Osteocyte (in vitro differentiated cells): ENCODE data around the gene CORT. TPM values are rescaled to one million over a fixed set of nuclear protein-coding genes. Genes with fewer than 3 reads are reported as not detected.
A peak's percentile ranks its signal among the peaks of the same experiment; 100 is the strongest.

Source experiments
- DNase-seq: peaks from one replicate; pipeline ENCODE4 v3.0.0; 2021; ENCODE audit warnings: mixed read lengths; ENCODE audit not compliant: unreplicated experiment; ENCODE audit errors: extremely low spot score
- H3K27ac Mint-ChIP-seq: one replicate; pipeline ENCODE4 v1.8.0; 2021; ENCODE audit warnings: mild to moderate bottlenecking, mixed read lengths; ENCODE audit not compliant: unreplicated experiment
- H3K27me3 Mint-ChIP-seq: one replicate; pipeline ENCODE4 v1.8.0; 2021; ENCODE audit warnings: mixed read lengths; ENCODE audit not compliant: unreplicated experiment
- H3K36me3 Mint-ChIP-seq: one replicate; pipeline ENCODE4 v1.8.0; 2021; ENCODE audit warnings: mixed read lengths; ENCODE audit not compliant: unreplicated experiment
- H3K4me1 Mint-ChIP-seq: one replicate; pipeline ENCODE4 v1.8.0; 2021; ENCODE audit warnings: mixed read lengths; ENCODE audit not compliant: unreplicated experiment
- H3K4me3 Mint-ChIP-seq: one replicate; pipeline ENCODE4 v1.8.0; 2021; ENCODE audit warnings: mild to moderate bottlenecking, moderate library complexity, mixed read lengths; ENCODE audit not compliant: unreplicated experiment
- H3K9me3 Mint-ChIP-seq: one replicate; pipeline ENCODE4 v1.8.0; 2021; ENCODE audit warnings: mixed read lengths; ENCODE audit not compliant: unreplicated experiment
- total RNA-seq: library from RNA; stranded (reverse); gene quantifications from 2 replicates; pipeline ENCODE4 v1.2.1, GENCODE V29; 2021
- TF ChIP-seq, protein P1 (sequence below): fragments of 200-600 bp; sonication (generic); IDR thresholded peaks from 2 replicates; pipeline ENCODE4 v1.5.0; 2021; ENCODE audit warnings: antibody characterized with exemption, mild to moderate bottlenecking, moderate library complexity

Gene CORT
- total RNA-seq, 1 donor from 2014 or later, result 0.40 TPM

DNA sequence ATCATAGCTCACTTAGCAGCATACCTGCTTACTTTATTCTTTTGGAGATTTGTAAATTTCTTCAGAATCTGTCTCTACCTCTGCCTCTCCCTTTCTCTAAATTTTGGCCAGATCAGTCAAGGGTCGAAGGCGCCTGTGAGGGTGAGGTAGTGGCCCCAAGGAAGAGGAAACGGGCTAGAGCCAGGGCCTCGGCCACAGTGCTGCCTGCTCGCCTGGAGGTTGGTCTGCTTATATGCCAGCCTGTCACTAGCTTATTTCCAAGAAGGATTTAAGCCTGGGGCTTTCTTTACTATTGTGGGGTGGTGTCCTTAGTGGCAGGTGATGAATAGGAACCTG, 44.6 kb downstream of the CORT start:
- H3K4me1 Mint-ChIP-seq, result peaks cover 21% of the 10 kb centered on the region
- H3K27ac Mint-ChIP-seq, result no peak overlapping the region
- no peaks in the 10 kb centered on the region for H3K9me3 Mint-ChIP-seq
- H3K27me3 Mint-ChIP-seq, result no peaks in the 10 kb centered on the region
- TF ChIP-seq, protein P1, sequence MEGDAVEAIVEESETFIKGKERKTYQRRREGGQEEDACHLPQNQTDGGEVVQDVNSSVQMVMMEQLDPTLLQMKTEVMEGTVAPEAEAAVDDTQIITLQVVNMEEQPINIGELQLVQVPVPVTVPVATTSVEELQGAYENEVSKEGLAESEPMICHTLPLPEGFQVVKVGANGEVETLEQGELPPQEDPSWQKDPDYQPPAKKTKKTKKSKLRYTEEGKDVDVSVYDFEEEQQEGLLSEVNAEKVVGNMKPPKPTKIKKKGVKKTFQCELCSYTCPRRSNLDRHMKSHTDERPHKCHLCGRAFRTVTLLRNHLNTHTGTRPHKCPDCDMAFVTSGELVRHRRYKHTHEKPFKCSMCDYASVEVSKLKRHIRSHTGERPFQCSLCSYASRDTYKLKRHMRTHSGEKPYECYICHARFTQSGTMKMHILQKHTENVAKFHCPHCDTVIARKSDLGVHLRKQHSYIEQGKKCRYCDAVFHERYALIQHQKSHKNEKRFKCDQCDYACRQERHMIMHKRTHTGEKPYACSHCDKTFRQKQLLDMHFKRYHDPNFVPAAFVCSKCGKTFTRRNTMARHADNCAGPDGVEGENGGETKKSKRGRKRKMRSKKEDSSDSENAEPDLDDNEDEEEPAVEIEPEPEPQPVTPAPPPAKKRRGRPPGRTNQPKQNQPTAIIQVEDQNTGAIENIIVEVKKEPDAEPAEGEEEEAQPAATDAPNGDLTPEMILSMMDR, result no peak
- peaks cover under 1% of the 10 kb centered on the region for H3K36me3 Mint-ChIP-seq
- DNase-seq, result no peak
- no peak overlapping the region for H3K4me3 Mint-ChIP-seq

DNA sequence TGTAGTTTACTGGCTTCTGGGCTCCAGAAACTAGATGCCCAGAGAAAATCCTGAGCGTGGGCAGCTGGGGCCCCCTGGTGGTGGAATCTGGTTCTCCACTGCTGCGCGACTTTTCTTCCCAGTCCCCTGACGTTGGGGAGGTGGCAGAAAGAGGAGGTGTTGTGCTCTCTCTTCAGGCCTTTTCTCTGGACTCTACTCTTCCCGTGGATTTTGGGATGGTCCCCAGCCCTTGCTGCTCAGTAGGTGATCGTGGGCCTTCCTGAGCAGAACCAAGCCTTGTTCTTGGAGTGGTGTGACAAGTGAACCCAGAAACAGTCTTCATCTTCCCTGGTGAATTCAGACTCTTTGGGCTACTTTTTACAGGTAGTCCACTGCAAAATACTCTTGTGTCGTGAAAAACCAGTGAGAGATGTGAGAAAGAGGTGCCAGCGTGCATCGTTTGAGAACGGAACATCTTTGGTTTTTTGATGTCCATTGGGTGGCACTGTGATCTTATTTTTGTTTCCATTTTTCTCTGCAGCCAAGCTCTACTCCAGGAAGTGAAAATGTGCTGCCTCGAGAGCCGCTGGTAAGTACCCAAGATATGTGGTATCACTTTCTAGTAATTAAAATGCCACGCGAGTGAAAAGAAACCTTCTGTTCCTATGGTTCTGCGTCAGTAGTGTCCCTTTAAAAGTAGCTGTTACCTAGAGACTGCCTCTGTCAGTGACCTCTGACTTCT, 45.1 kb downstream of the CORT start:
- H3K4me1 Mint-ChIP-seq, result peaks cover 17% of the 10 kb centered on the region
- DNase-seq, result peak; percentile 91
- TF ChIP-seq, protein P1, result peak; percentile 92
- peak overlapping the region; percentile 69 for H3K4me3 Mint-ChIP-seq
- H3K9me3 Mint-ChIP-seq, result no peaks in the 10 kb centered on the region
- no peaks in the 10 kb centered on the region for H3K27me3 Mint-ChIP-seq
- peak overlapping the region; percentile 77 for H3K27ac Mint-ChIP-seq
- H3K36me3 Mint-ChIP-seq, result no peaks in the 10 kb centered on the region

DNA sequence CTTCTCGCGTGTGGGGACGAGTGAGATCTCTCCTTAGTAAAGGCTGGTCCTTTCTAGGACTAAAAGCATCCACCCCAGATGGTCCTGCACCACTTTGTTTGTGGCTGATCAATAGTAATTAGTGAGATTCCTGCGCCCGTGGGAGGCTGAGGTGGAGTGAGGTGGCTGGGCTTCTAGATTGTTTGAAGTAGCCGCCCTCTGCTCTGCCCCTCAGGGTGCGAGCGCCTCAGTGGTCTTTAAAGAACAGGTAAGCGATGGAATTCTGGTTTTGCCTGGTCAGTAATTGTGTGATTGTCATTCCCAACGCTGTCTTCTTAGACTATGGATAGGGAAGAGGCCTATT, 45.6 kb downstream of the CORT start:
- no peaks in the 10 kb centered on the region for H3K36me3 Mint-ChIP-seq
- TF ChIP-seq, protein P1, result no peak
- peak overlapping the region; percentile 77 for H3K27ac Mint-ChIP-seq
- H3K9me3 Mint-ChIP-seq, result no peaks in the 10 kb centered on the region
- H3K27me3 Mint-ChIP-seq, result no peaks in the 10 kb centered on the region
- H3K4me3 Mint-ChIP-seq, result peak overlapping the region; percentile 69
- DNase-seq, result no peak
- H3K4me1 Mint-ChIP-seq, result peaks cover 13% of the 10 kb centered on the region

DNA sequence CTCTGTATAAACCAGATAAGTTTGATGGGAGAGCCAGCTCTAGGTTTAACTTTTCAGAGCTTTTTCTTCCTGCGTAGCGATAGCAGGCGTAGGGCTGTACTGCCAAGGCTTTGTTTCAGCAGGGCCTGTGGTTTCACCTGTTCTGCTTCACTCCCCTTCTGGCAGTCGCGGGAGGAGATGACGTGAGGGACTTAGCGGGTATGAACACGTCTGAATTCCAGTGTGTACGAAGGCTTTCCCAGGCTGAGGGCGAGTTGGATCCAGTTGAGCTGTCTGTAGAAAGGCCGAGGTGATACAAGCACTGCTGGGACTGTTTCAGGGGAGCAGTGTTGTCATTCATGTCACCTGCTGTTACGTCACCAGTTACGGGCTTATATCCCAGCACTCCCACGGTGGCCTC, 46.1 kb downstream of the CORT start:
- no peaks in the 10 kb centered on the region for H3K9me3 Mint-ChIP-seq
- H3K27me3 Mint-ChIP-seq, result no peaks in the 10 kb centered on the region
- no peak for DNase-seq
- TF ChIP-seq, protein P1, result no peak
- no peak overlapping the region for H3K4me3 Mint-ChIP-seq
- H3K4me1 Mint-ChIP-seq, result peaks cover 11% of the 10 kb centered on the region
- H3K27ac Mint-ChIP-seq, result no peak overlapping the region
- H3K36me3 Mint-ChIP-seq, result no peaks in the 10 kb centered on the region

DNA sequence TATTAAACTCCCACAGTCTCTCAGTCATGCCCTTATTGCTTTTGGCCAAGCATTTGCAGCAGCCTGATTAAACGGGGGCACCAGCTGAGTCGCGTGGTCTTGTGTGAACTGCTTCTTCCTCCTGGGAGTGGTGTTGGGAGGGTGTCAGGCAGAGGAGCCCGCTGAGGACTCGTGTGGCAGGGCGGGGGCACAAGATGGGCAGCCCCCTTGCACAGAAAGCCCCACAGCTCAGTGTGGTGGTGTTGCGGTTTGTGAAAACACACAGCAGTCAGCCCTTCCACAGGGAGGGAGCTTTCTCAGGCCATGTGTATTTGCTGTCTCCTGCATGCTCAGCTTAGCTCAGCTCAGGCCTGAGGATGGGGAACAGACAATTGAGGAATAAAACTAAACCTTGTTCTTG, 47.3 kb downstream of the CORT start:
- no peak overlapping the region for H3K4me3 Mint-ChIP-seq

More for the DNA sequence above, 47.3 kb downstream of the CORT start:
- DNase-seq, result no peak
- Mint-ChIP-seq H3K9me3 (no peaks in the 10 kb centered on the region), H3K36me3 (no peaks in the 10 kb centered on the region), H3K27ac (no peak overlapping the region), H3K27me3 (no peaks in the 10 kb centered on the region), H3K4me1 (peaks cover 11% of the 10 kb centered on the region)
- TF ChIP-seq, protein P1, result no peak
